WI38 (cell line): ENCODE results near the gene DYNC1H1.

ENCODE experiments used
- H3K4me3 ChIP-seq: 2 replicates; pipeline ENCODE4 v1.5.1; 2011; ENCODE audit warnings: low read depth, mild to moderate bottlenecking, control low read depth, low read length
- CTCF ChIP-seq: IDR thresholded peaks from 2 replicates; pipeline ENCODE4 v1.5.1; 2012; ENCODE audit warnings: low read depth, mild to moderate bottlenecking, control low read depth, low read length

DYNC1H1 gene

GRCh38 chr14:101964297-101965180 is at the start of gene DYNC1H1:
Gene DYNC1H1 (plus strand): TSS chr14:101964573. CDS start chr14:101964692, 119 bp downstream.
- TF ChIP-seq CTCF = no peak
- peak within 1 kb of the TSS; percentile 81 for H3K4me3 ChIP-seq

GRCh38 chr14:101915871-101916815 is 48.2 kb upstream of the DYNC1H1 start:
- H3K4me3 ChIP-seq = no peak overlapping the region
- no peak for TF ChIP-seq CTCF

GRCh38 chr14:101916816-101917412 is 47.5 kb upstream of the DYNC1H1 start:
- no peak overlapping the region for H3K4me3 ChIP-seq
- TF ChIP-seq CTCF = no peak

GRCh38 chr14:101917413-101918017 is 46.9 kb upstream of the DYNC1H1 start:
- H3K4me3 ChIP-seq = no peak overlapping the region
- no peak for TF ChIP-seq CTCF

GRCh38 chr14:101918065-101918989 is 46.0 kb upstream of the DYNC1H1 start:
- H3K4me3 ChIP-seq = no peak overlapping the region
- no peak for TF ChIP-seq CTCF

GRCh38 chr14:101920271-101920670 is 44.1 kb upstream of the DYNC1H1 start:
- no peak overlapping the region for H3K4me3 ChIP-seq
- TF ChIP-seq CTCF = no peak
